A204.1 (cell line): ENCODE measurements around the gene RTP2.
"Not testable (repeated sequence)": the region's sequence is repeated elsewhere in the genome, so short reads cannot be mapped to it uniquely, and the experiment has no call there.

Source experiments
- FAIRE-seq: peaks from 2 replicates; lab custom pipeline; 2012; peaks lifted over from hg19 to GRCh38; lab: Jason Lieb, UNC

Gene RTP2

DNA sequence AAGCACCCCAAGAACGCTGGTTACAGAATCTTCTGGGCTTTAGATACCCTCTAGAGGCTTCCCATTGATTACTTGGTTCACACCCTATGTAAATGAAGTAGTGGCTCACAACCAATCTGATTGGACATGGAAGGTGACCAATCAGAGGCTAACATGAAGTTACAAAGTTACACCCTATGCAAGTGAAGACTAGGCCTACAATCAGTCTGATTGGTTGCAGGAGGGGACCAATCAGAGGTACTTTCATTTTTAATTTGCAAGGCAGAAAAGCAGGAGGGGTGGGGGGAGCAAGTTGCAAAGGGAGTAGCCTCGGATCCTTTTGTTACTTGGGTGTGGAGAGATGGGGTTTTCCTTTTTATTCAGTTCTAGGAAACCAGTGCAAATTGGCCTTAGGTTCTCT is 11.1 kb upstream of the RTP2 start:
- no peak for FAIRE-seq

DNA sequence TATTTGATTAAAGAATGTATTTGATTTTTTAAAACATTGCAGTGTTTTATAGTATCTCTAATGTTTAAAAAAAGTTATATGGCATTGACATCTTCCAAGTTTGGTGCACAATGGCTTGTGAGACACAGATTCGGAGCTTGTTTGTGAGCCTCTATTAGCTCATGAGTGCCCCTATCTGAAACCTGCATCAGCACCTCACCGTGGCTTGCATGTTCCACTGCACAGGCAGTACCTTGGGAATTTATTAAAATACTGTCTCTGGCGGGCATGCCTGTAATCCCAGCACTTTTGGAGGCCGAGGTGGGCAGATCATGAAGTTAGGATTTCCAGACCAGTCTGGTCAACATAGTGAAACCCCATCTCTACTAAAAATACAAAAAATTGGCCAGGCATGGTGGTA is 6.8 kb upstream of the RTP2 start:
- FAIRE-seq, result no peak

DNA sequence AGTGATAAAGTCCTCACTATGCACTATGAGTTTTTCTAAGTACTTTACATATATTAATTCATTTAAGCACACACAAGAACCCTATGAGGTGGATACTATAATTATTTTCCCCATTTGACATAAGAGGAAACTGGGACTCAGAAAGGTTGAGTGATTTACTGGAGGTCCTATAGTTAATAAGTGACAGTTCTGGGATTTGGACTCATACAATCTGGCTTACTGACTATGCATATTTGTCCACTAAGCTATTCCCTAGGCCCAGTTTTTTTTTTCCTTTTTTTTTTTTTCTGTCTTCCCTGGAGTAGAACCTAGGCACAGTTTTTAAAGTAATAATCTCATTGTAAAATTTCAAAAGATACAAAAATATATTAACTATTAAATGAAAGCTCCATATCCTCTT is 6.3 kb upstream of the RTP2 start:
- no peak for FAIRE-seq

DNA sequence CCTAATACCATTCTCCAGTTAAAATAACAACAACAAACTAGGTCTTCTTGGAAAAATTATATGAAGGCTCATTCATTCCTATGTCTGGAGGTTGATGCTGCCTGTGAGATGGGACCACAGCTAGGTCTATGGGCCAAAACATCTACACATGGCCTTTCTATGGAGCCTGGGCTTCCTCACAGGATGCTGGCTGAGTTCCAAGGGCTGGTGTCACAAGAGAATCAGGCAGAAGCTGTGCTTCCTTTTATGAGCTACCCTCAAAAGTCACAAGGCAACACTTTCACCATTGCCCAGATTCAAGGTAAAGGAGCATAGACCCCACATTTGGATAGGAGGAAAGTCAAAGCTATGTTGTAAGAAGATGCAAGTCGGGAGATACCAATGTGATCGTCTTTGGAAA is 4.6 kb upstream of the RTP2 start:
- FAIRE-seq, result no peak

DNA sequence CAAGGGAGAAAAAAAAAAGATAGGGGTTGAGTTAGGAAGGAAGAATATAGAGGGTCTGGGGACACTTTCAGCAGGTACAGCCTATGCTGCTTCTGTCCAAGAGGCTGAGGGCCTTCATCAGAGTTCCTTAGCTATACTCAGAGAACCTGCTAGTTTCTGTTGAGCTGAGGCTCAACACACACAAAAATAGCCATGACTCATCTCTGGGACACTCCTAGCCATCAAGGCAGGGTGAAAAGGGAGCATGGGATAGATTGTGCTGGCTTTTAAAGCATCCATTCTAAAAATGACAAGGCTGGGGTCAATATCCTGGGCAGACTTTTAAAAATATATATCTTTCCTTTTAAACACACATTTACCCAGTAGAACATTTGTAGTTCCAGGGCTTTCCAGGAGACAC is 2.8 kb upstream of the RTP2 start:
- no peak for FAIRE-seq

DNA sequence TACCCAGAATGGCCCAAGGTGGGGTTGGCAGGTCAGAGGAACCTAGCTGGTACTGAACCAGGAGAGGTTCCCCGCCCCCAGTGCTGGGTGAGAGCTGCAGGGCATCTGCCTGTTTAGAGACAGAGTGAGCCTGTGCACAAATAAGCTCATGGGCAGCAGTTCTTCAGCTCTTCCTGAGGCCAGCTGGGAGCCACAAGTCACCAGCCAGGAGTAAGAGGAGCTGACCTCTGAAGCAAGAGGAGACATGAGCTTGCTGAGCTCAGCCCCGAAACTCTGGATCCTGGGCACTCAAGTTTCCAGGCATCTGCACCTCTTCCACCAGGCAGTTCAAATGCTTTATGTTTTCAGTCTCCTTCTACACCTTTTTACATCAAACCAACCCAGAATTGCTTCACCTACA is 2.1 kb downstream of the RTP2 start:
- no peak for FAIRE-seq

DNA sequence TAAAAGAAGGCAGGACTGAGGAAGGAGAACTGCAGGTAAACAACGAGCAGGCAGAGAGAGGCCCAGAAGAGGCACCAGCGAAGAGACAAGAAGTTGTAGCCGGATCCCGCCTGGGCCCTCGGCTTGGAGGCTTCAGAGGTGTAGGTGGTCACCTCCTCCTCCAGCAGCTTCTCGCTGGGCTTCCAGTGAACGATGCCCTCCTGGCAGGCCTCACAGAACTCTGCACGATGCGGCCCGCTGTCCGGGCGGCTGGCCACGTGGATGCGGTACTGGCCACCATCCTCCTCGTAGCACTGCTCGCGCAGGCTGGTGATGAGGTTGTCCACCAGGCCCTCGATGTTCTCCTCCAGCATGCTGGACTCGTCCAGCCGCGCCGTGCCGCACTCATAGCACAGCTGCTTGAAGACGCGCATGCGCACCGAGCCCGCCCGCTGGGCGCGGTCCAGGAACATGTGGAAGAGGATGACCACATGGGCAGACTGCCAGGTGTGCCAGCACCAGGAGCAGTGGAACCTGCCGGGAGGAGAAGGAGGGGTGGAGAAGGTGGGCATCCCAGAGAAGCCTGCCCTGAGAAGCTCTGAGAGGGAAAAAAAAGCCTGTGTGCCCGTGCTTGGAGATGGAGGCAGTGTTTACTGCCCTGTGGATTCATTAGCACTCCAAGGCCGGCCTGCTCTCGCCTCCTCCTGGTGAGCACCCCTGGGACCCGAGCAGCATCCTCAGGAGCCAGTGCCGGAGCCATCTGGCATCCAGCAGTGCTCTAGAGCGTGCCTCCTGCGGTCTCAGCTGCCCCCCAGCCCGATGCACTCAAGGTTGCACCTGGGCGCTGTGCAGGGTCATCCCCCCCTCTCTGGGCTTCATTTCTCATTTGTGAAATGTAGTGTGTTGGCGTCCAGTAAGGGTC is 3.6 kb downstream of the RTP2 start:
- no peak for FAIRE-seq

DNA sequence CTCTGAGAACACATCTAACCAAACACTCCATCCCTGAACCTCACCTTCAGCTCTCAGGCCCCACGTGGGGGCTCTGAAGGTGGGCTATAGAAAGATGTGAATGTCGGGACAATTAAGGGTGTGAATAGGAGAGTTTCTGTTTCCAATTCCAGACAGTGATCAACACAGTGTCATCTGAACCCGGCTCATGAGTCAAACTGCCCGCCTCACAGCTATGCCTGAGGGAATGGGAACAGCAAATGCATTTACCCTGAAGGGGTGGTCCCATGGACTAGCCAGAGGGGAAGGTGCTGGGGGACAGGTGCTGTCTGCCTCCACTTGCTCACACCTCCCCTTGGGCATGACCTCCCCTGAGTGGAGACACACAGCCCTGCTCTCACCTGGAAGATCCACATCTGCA is 6.3 kb downstream of the RTP2 start:
- FAIRE-seq, result no peak

DNA sequence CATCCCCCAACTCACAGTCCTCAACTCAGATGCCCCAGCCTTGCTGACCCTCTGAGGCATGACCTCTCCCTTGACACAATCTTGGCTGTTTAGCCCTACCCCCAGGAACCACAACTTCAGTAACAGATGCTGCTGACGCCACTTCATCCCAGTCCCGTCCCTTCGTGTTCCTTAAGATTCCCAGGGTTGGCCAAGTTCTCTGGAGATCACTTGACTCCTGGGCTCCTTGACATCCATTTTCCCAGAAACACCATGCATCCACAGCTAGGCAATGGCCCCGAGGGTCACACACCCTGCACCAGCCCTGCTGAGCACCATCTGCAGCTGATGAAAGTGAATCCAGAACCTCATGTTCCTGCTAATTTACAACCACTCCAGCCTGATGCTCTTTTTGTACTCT is 6.9 kb downstream of the RTP2 start:
- FAIRE-seq, result no peak

DNA sequence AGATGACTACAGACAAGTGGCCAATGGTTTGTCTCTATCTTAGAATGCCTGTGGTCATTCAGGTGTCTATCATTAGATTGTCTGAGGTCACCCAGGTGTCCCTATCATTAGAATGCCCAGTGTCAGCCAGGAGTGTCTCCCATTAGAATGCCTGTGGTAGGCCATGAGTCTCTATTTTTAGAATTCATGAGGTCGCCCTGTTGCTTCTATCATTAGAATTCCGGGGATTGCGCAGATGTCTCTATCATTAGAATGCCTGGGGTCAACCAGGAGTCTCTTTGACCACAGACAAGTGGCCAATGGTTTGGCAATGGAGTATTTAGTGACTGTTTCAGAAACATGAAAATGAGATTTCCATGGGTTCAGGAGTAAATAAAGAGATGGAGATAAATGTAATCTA is 7.6 kb downstream of the RTP2 start:
- FAIRE-seq, result no peak

DNA sequence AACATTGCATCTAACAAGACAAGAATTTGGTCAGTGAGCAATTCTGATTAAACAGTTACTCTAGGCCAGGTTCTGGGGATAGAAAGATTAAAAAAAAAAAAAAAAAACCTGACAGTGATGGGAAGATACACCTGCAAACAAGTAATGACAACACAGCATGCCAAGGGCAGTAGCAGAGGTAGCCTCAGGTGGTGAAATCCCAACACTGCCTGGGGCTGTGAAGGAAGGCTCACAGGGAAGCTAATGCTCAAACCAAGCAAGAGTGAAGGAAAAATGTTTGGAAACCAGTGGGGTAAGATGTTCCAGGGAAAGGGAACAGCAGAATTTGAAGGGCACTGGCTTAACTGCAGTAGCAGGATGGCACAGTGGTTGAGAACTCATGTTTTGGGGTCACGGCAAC is 8.9 kb downstream of the RTP2 start:
- FAIRE-seq, result no peak

DNA sequence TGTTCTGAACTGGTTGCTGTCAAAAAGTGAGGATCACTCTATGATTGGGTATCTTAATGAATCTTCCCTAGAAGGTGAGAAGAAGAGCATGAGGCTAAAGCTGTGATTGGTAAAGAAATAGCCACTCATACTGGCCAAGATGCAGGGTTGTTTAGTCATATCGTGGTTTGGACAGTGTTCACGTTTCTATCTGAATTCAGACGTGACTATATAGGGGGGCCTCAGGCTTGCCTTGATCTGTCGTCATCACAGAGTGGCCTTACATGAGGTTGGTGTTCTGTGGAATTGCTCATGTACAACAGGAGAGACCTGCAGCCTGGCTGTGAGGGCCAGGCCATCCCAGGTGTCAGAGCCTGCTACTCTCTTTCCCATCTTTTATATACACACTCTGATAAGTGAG is 12.4 kb downstream of the RTP2 start:
- FAIRE-seq, result no peak

DNA sequence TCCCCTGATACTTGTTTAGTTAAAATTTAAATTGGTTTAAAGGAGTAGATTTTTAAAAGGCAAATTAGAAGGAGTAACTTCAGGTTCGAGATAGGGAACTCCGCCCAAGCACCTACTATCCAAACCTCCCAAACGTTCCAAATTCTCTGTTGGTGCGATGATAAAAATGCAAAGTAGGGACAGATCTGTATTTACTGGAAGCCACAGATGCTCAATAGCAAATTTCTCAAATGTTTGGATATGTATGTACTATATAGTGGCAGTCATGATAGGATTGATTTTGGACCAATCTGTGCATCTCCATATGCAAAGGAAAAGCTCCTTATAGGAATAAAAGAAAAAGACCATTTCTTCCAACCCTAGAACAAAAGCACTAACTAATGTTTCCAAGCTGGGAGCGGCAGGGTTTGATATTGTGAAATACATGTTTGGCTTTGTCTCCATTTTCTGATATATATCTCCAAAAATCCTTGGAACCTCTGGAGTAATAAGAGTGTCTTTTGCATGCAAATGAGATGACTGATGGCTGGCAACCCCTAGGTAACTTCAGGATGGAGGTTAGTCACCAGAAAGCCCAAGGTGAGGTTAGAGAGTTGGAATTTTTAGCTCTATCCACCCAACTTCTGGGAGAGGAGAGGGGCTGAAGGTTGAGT is 15.6 kb downstream of the RTP2 start:
- no peak for FAIRE-seq

DNA sequence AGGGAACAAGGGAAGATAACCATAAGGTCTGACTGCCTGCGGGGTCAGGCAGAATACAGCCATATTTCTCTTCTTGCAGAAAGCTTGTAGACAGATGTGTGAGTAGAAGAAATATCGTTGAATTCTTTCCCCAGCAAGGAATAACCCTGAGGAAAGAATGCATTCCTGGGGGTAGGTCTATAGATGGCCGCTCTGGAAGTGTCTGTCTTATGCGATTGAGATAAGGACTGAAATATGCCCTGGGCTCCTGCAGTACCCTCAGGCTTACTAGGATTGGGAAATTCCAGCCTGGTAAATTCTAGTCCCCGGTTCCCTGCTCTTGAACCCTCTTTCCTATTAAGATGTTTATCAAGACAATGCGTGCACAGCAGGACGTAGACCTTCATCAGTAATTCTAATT is 16.4 kb downstream of the RTP2 start:
- no peak for FAIRE-seq

DNA sequence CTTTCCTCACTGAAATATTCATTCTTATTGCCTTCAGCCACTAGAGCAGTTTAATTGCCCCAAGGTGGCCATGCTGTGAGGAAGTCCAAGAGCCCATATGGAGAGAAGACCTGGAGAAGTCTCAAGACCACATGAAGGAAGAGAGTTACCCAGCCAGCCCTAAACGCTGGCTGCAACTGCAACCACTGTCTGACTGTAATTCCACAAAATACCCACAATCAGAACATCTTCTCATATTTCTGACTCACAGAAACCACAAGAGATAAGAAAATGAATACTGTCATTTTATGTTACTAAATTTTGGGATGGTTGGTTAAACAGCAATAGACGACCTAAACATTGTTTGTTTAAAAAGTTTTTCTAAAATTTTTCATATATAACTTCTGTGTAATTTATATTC is 17.5 kb downstream of the RTP2 start:
- no peak for FAIRE-seq

DNA sequence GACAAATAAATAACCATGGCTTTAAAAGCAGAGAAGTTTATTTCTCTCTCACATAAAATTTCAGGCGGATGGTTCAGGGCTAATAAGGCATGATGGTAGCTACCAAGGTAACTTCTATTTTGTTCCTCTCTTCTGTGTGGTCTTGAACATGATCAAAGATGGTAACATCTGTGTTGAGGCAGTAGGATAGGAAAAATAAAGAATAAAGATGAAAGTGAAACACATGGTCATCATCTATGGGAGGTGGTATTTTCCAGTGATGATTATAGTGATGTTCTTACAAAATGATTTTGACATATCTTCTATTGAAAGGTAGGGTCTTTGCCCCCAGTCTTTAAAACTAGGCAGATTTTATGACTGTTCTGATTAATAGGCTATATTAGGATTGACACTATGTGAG is 17.9 kb downstream of the RTP2 start:
- FAIRE-seq, result no peak

DNA sequence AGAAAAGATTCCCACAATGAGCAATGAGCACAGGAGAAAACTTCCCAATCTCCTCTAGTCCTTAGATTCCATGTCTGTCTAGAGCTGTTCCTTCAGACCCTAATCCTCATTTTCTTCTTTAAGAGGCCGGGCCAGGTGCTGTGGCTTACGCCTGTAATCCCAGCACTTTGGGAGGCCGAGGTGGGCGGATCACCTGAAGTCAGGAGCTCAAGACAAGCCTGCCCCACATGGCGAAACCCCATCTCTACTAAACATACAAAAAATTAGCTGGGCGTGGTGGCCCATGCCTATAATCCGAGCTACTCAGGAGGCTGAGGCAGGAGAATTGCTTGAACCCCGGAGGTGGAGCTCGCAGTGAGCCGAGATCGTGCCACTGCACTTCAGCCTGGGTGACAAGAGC is 20.6 kb downstream of the RTP2 start:
- not testable (repeated sequence) for FAIRE-seq

DNA sequence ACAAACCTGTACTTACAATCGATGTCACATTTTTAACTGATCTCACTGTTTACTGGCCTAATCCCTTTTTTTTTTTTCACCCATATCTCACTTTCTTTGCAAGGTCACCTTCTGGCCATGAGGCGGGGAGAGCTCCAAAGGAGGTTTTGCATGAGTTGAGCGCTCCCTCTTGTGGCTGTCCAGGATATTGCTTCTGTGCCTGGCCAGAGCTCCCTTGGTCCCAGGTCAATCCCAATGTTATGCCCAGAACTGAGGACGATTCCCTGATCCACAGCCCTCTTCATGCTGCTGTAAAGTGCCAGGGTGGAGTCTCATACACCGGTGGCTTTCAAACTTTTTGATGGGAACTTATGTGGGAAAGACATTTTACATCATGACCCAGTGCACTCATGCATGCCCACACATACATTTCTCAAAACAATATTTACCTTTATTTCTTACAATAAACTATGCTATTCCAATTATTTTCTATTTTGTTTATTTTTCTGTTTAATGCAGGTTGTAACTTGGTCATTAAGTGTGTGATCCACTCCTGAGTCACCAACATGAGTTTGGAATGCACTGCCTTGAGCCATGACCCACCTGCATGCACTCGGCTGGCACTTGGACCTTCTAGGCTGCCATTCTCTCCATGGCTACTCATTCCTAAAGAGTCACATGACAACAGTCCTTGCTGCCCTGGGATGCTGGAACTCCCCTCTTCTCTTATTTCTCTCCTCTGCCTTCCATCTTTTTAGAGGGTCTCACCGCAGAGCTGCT is 22.5 kb downstream of the RTP2 start:
- FAIRE-seq, result peak; percentile 19

DNA sequence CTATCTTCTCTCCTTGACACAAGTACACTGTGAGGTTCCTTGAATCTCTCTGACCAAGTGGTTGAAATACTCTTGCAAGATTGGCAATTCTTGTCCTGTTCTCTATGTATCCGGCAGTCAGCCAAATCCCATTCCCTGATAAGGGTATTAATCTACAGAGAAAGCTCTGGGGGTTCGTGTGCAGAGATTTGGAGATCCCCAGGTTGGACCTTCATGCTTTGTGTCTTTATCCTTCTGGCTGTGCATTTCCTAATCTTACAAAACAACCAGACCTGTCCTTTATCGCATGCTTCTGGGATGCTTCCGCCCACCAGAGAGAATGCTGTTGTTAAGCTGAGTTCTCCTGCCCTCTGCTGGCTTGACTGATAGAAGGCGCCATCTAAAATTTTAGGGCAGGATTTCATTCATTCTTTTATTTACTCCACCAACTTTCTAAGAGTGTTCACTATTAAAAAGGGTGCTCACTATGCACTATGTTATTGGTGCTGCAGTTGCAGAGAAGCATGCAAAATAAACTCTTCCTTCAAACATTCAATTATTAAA is 23.6 kb downstream of the RTP2 start:
- no peak for FAIRE-seq

DNA sequence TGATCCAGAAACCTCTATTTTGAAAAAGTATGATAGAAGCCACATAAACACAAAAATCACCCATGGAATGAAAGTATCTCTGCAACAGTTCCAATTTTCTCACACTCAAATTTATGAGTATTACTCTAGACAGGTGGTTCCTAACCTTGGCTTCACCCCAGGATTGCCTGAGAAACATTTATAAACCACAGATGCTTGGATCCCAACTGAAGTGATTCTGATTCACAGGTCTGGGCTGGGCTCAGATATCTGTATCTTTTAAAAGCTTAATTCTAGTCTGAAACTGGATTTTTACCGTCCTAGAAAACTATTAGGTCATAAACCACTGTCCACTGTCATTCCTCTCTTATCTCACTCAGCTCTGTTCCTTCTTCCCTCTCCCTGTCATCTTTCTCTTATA is 24.8 kb downstream of the RTP2 start:
- no peak for FAIRE-seq

DNA sequence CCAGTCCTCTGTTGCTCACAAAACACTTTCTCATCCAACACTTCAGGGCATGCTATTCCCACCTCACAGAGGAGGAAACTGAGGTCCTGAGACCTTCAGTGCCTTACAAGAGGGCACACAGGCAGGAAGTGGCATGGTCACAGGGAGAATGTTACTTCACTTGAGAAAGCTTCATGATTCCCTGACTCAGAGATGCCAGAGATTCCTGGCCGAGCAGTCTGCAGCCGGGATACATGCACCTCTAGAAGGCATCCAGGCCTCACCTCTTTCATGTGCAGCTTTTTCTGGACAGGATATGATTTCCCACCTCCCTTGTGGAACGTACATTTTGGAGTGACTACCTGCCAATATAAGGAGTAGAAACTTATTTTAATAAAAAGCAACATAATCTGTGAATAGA is 29.3 kb downstream of the RTP2 start:
- FAIRE-seq, result no peak

DNA sequence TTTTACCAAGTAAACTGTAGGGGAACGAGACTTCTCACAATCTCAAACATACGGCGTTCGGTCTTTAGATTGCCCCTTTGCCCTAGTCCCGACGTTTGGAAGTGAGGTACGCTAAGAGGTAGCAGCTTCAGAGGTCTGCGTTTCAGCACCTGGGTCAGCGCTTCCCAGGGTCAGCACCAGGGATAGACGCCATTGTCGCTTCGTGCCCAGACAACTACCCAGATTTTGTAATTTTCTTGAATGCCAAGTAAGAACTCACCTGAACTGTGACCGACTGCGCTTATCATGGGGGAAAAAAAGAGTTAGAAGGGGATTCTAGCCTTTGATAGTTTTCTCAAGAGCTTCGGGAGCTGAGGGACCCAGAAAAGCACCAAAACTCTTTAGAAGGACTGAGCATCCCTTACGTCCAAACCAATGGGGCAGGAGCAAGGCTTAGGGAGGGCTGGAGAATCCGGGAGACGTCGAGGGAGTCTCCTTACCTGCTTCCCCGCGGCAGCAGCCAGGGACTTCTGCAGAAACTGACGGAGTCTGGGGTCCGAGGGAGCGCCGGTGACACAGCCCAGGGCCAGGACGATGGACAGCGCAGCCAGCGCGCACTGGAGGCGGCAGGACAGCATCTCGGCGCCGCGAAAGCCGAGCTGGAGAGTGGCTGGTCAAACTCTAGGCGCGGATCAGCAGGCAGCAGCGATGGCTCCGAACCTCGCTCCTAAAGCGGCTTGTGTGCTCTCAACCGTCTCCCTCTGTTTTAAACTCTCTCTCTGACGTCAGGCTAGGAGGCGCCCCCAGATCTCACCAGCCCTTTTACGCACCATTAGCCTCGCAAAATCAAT is 32.5 kb downstream of the RTP2 start, which contains the start of gene SST:
TSS of gene SST (minus strand) at position 720 of the 830 bp plus-strand sequence. CDS start at position 617, 103 bp downstream.
- no peak for FAIRE-seq
